PFSK-1 (cell line): ENCODE data around the gene PSMA3.

Source experiments
- POLR2AphosphoS5 ChIP-seq: IDR thresholded peaks from 2 replicates; pipeline ENCODE4 v1.6.1; 2012; ENCODE audit warnings: low read depth, mild to moderate bottlenecking, control low read depth, low read length, moderate library complexity
- SIN3A ChIP-seq: IDR thresholded peaks from 2 replicates; pipeline ENCODE4 v1.6.1; 2012; ENCODE audit warnings: mild to moderate bottlenecking, low read length, moderate library complexity, borderline replicate concordance; ENCODE audit not compliant: insufficient read depth

DNA sequence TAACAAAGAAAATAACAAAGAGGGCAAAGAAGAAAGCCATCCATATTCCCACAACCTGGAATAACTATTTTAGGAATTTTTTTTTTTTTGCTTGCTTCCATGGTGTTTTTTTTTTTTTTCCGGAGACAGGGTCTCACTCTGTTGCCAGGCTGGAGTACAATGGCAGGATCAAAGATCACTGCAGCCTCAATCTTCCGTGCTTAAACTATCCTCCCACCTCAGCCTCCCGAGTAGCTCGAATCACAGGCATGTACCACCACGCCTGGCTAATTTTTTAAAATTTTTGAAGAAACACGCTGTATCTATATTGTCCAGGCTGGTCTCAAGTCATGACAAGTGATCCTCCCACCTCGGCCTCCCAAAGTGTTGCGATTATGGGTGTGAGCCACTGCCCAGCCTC is 33.5 kb downstream of the PSMA3 start:
- TF ChIP-seq SIN3A (no peak), POLR2AphosphoS5 (no peak)
